ENCODE data around the gene ARAP1. TPM values are rescaled to one million over a fixed set of nuclear protein-coding genes. Genes with fewer than 3 reads are reported as not detected.

The ARAP1 gene
- total RNA-seq, 1 donor from 2014 or later, result 81.5 TPM

DNA sequence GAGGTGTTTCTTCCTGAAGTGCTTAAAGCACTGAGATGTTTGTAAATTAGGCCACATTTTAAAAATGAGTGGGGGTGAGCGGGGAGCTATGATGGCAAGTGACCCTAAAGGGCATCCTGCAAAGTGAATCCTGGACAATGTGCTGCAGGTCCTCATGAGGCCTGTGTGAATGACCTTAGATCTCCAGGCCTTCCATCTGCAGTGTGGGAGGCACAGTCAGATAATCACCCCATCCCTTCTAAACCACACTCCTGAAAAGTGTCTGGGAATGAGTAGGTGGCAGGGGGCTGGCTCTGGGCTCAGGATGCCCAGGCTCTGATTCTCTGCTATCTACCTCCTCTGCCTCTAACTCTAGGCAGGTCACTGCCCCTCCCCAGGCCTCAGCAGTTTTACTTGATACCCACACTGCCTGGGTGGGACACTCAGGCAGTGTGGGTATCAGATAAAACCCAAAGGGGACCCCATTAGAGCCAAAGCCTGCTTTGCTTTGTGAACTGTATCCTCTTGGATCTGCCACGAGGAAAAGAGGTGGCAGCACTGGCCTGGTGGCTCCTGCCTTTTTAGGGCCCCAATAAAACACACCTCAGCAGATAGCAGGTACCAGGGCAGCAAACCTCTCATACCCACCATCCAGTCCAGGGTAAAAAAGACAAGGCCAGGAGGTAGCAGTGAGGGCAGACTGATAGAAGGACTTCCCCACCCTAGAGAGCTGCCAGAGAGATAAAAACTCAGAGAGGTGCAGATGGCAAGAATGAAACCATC is 31.1 kb upstream of the ARAP1 start:
- peak overlapping the region; percentile 11 for H3K27ac Mint-ChIP-seq
- H3K9me3 Mint-ChIP-seq, result no peaks in the 10 kb centered on the region
- peak overlapping the region; percentile 73 for H3K4me3 Mint-ChIP-seq

DNA sequence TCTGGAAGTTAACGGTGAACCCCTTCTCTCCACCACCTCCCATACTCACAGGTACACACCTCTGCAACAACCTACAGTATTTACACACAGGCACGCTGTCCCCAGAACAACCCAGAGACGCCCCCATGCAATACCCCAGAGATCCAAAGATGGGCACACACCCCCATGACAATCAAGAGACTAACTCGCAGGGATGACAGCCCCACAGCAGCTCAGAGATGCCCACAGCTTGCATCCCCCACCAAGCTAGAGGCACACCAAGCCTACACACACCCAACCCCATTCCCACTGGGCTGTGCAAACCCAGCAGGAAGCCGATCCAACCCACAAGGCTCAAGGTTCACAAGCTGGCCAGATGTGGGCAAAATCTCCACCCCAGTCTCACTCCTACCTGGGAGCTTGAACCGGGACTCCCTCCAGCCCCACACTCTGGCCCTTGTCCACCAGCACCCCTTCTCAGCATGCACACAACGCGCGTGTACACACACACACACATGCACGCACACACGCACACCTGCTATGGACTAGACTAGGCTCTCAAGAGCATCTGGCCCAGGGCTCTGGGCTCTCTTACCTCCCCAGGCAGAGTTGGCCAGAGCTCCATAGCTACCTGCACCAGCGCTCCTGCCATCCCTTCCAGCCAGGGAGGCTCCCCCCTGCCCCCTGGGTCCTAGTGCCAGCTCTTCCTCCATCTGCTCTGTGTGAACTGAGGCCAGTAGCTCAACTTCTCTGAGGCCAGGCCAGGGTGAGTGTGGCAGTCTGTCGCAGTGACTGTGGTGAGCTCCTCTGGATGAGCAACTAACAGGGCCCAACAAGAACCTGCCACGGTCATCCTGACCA is 30.1 kb upstream of the ARAP1 start:
- Mint-ChIP-seq H3K9me3 (no peaks in the 10 kb centered on the region), H3K4me1 (peaks cover 26% of the 10 kb centered on the region), H3K4me3 (peak overlapping the region; percentile 73), H3K27me3 (peaks cover 5% of the 10 kb centered on the region), H3K27ac (peak overlapping the region; percentile 46), H3K36me3 (ENCODE audit: low read depth) (no peaks in the 10 kb centered on the region)
- intact Hi-C loops (cut with micrococcal nuclease), result no loop called here
- no peak for DNase-seq

More for the DNA sequence above, 31.1 kb upstream of the ARAP1 start:
- DNase-seq, result no peak
- Mint-ChIP-seq H3K27me3 (peaks cover 5% of the 10 kb centered on the region), H3K36me3 (ENCODE audit: low read depth) (no peaks in the 10 kb centered on the region), H3K4me1 (peaks cover 33% of the 10 kb centered on the region)
- intact Hi-C loops (cut with micrococcal nuclease), result no loop called here

DNA sequence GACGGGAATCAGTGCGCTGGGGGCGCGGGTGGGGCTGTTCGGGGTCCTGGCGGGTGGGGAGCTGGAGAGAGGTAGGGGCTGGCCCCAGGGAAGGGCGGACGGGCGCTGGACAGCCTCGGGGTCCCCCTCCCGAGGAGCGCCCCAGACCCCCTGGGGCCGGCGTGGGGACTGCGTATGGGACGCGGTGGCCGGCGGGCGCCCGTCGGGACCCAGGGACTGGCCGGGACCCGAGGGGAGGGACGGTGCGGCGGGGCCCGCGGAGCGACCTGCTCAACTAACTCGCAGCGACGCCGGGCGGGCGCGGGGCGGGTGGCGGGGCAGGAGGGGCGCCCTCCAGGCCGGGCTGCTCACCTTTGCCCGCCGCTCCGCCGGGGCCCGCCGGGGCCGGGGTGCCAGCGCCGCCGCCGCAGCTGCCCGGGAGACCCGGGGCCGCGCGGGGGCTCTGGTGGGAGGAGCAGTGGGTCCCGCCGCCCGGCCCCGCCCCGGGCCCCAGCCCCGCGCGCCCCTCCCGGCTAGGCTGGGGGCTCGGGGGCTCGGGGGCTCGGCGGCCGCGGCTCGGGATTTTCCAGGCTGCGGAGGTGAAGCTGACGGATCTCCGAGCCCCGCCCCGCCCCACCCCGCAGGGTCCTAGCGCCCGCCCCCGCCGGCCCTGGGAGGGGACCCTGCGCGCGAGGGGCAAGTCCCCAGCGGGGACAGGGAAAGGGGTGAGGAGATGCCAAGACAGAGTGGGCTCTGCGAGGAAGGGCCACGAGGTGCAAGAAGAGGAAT is 29.3 kb upstream of the ARAP1 start:
- no peak overlapping the region for H3K27ac Mint-ChIP-seq
- H3K9me3 Mint-ChIP-seq, result no peaks in the 10 kb centered on the region
- peak overlapping the region; percentile 75 for H3K4me3 Mint-ChIP-seq
- intact Hi-C loops (cut with micrococcal nuclease), result no loop called here
- peaks cover 5% of the 10 kb centered on the region for H3K27me3 Mint-ChIP-seq
- peaks cover 27% of the 10 kb centered on the region for H3K4me1 Mint-ChIP-seq
- DNase-seq, result peak; percentile 89
- no peaks in the 10 kb centered on the region for H3K36me3 Mint-ChIP-seq (ENCODE audit: low read depth)

DNA sequence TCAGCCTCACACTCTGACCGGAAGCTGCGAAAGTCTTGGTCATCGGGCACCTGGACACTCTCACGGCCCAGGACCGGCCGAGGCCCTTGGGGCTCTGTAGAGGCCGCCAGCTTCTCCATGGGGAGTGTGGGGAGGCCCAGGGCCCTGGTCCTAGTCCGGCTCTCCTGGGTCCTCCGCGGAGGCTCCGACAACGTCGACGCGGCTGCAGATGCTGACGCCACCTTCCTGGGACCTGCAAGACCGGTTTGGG is 28.8 kb upstream of the ARAP1 start:
- Mint-ChIP-seq H3K27ac (peak overlapping the region; percentile 25), H3K9me3 (no peaks in the 10 kb centered on the region), H3K27me3 (peaks cover 5% of the 10 kb centered on the region), H3K36me3 (ENCODE audit: low read depth) (no peaks in the 10 kb centered on the region), H3K4me1 (peaks cover 29% of the 10 kb centered on the region), H3K4me3 (peak overlapping the region; percentile 75)
- intact Hi-C loops (cut with micrococcal nuclease), result no loop called here
- no peak for DNase-seq

DNA sequence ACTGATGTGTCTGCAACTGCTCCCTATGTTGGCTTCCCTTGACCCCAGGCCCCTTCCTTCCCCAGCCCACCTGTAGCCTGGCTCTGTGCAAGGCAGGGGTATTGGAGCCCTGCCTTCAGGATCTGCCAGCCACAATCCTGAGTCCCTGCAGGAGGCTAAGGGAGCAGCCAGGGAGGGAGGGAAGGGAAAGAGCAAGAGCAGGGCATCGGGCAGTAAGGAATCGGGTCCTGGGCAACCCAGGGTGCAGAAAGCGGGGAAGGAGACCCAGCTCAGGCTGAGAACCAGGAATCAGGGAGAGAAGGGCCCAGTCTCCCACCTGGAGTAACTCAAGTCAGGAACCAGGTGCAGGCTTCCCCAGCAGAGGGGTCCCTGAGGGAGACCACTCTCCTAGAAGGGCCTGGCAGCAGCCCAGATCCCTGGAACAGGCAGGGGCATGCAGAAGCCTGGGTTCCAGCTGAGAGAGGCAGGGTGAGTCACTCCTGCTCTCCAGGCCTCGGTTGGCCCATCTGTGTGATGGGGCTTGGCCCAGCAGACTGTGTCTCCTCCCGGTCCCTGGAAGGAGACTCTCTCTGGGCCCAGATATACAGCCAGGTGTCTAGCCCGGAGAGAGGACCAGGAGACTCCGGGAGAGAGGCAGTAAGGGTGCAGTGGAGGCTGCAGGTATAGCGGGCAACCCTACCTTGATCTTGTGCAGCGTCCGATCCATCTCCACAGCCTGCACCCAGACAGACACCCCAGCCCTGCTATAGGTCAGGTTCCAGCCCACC is 28.3 kb upstream of the ARAP1 start:
- intact Hi-C loops (cut with micrococcal nuclease), result no loop called here
- DNase-seq, result no peak
- Mint-ChIP-seq H3K4me3 (peak overlapping the region; percentile 75), H3K36me3 (ENCODE audit: low read depth) (no peaks in the 10 kb centered on the region), H3K27me3 (peaks cover 5% of the 10 kb centered on the region), H3K4me1 (peaks cover 29% of the 10 kb centered on the region), H3K27ac (no peak overlapping the region), H3K9me3 (no peaks in the 10 kb centered on the region)

DNA sequence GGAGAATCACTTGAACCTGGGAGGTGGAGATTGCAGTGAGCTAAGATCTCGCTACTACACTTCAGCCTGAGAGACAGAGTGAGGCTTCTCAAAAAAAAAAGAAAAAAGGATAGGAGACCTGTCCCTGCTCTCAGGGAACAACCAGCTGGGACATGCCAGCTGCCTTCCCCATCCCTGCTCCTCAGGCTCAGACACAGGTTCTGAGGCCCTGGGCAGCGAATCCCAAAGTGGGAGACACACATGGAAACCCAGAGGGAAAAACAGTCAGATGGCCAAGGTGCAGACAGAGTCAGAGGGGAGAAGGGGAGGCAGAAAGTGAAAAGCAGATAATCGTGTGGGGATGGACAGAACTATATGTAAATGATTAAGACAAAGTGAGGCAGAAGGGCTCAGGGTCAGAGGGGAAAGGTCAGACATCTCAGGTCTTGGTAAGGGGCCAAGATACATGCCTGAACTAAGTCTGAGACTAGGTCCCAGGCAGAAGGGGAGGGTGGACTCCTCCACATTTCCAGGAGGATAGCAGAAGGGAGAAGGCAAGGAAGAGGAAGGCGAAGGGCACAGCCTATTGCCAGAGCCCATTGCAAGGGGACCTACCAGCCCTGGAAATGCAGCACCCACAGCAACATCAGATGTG is 27.4 kb upstream of the ARAP1 start:
- Mint-ChIP-seq H3K27me3 (peaks cover 5% of the 10 kb centered on the region), H3K36me3 (ENCODE audit: low read depth) (no peaks in the 10 kb centered on the region), H3K9me3 (no peaks in the 10 kb centered on the region), H3K4me1 (peaks cover 29% of the 10 kb centered on the region), H3K4me3 (peak overlapping the region; percentile 75), H3K27ac (no peak overlapping the region)
- intact Hi-C loops (cut with micrococcal nuclease), result loop anchor here (2.0 kb wide), 1 partner anchor 17 kb away; no protein-coding TSS in a partner anchor
- DNase-seq, result no peak

DNA sequence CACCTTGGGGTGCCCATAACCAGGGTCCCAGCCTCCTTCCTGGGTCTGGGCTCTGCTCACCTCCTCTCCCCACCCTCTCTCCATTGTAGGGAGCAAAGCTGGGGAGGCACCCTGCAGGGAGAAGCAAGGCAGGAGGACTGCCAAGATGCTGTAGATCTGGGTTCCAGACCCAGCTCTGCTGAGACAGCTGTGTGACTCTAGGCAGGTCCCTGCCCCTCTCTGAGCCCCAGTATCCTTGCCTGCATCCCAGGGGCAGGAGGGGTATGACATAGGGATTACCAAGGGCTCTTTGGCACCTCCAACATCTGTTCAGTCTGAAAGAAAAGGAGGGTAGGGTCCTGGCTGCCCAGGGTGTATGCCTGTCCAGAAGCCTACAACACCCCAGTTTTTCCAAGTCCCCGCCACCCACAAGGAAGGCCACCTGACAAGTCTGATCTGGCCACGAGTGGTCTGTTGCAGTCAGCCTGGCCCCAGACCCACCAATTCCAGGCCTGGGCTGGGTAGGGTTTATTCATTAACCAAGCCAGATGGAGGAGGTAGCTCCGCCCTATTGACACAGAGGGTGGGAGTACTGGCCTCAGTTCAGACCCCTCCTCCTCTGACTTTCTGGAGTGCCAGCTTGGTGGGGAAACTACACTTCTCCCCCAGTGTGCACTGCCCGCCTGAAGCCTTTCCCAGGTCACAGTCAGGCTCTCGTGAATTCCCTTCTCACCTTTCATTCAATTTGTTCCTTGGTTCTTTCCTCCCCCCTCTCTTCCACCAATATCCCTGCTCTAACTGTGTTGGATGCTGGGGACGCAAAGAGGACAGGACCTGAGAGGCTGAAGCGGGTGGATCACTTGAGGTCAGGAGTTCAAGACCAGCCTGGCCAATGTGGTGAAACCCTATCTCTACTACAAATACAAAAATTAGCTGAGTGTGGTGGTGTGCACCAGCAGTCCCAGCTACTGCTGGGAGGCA is 26.6 kb upstream of the ARAP1 start:
- Mint-ChIP-seq H3K36me3 (ENCODE audit: low read depth) (no peaks in the 10 kb centered on the region), H3K4me3 (peak overlapping the region; percentile 75), H3K27me3 (peaks cover 5% of the 10 kb centered on the region), H3K27ac (no peak overlapping the region), H3K4me1 (peaks cover 29% of the 10 kb centered on the region), H3K9me3 (no peaks in the 10 kb centered on the region)
- intact Hi-C loops (cut with micrococcal nuclease), result loop anchor here (2.0 kb wide), 1 partner anchor 16 kb away; no protein-coding TSS in a partner anchor
- no peak for DNase-seq

DNA sequence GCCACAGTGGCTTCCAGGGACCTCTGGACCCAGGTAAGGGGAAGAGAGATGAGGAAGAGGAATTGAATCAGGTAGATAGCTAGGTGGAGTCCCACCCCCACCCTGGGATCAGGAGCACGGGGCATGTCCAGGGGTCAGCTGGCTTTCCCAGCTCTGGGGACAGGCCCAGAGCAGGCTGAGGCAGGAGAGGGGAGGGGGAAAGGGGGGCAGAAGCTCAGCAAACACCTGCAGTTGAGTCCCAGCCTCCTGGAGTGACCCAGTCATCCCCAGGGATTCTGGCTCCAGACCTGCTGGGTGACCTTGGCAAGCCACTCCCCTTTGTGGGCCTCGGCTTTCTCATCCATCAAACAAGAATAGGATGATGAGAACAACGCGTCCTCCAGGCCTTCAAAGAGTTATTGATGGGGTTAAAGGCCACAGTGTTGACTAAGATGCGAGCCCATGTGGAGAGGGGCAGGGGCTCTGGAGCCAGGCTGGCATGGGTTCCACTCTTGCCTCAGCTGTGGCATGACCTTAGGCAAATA is 25.6 kb upstream of the ARAP1 start:
- no peak overlapping the region for H3K4me3 Mint-ChIP-seq
- intact Hi-C loops (cut with micrococcal nuclease), result loop anchor here (2.0 kb wide), 1 partner anchor 15 kb away; no protein-coding TSS in a partner anchor

DNA sequence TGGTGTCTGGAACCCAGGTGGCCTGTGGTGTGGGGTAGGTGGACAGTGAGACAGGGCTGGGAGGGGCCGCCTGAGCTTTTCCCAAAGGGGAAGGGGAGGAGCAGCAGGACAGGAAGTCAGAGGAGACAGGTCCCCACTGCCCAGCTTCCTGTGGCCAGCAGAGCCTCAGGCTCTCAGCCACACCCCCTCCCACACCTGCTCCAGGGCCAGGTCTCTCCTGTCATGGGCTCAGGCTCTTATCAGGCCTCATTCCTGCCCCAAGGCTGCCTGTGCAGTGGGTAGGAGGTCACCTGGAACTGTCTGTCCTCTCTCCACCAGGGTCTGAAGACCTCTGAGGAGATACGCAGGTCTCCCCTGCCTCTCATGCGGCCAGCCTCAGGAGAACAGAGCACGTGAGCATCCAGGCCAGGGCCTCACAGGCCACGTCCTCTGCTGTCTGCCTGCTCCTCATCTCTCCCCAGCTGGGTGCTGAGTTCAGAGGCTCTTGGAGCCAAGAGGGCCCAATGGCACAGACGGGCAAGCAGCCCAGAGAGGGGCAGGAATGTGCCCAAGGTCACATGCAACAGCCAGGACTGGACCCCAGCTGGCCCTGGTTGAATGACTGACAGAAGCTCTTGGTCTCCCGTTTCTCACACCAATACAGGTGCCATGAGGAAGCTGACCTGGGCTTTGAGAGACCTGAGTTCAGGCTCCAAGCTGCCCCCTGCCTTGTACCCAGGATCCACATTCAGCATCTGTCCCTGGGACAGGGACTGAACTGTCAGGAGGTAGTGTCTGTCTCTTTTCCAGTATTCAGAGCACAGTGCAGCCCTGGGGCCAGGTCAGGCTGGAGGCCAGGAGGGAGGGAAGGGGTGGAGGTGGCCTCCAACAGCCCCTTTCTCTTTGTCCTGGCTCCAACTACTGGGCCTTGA is 24.9 kb upstream of the ARAP1 start:
- no peak for DNase-seq
- no peak overlapping the region for H3K4me3 Mint-ChIP-seq
- intact Hi-C loops (cut with micrococcal nuclease), result no loop called here
- no peaks in the 10 kb centered on the region for H3K9me3 Mint-ChIP-seq
- H3K27ac Mint-ChIP-seq, result peak overlapping the region; percentile 10
- H3K4me1 Mint-ChIP-seq, result peaks cover 19% of the 10 kb centered on the region
- H3K36me3 Mint-ChIP-seq (ENCODE audit: low read depth), result no peaks in the 10 kb centered on the region
- peaks cover 5% of the 10 kb centered on the region for H3K27me3 Mint-ChIP-seq

More for the DNA sequence above, 25.6 kb upstream of the ARAP1 start:
- Mint-ChIP-seq H3K27ac (no peak overlapping the region), H3K27me3 (peaks cover 5% of the 10 kb centered on the region), H3K4me1 (peaks cover 25% of the 10 kb centered on the region), H3K36me3 (ENCODE audit: low read depth) (no peaks in the 10 kb centered on the region), H3K9me3 (no peaks in the 10 kb centered on the region)
- no peak for DNase-seq

DNA sequence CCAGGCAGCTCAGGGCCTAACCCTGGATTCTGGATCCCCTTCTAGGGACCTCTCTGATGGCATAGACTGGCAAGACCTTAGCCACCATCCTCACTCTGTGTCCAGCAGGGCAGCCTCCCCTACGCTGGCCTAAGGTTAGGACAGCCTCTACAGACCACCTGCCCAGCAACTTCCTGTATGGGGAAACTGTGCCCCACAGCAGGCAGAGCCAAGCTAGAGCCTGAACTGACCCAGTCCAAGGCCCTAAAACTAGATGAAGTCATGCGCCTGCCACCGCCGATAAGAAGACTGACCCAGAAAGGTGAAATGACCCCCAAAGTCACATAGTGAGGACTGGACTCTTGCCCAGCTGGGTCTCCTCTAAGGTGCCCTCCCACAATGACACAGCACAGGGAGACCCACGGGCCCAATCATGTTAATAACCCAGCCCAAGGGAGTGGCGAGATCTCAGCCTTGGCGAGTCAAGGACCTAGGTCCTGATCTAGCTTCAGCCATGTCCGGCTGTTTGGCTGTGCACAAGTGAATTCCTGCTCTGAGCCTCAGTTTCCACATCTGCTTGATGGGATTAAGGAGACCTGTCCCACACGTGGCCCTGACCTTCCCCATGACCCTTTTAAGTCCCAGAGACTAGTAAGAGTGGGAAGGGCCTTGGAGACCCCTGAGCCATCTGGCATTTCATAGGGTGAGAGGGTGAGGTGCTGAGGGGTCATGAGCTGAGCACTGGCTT is 24.1 kb upstream of the ARAP1 start:
- Mint-ChIP-seq H3K4me3 (no peak overlapping the region), H3K36me3 (ENCODE audit: low read depth) (no peaks in the 10 kb centered on the region), H3K9me3 (no peaks in the 10 kb centered on the region), H3K27me3 (peaks cover 5% of the 10 kb centered on the region), H3K4me1 (peaks cover 16% of the 10 kb centered on the region), H3K27ac (peak overlapping the region; percentile 10)
- intact Hi-C loops (cut with micrococcal nuclease), result no loop called here
- DNase-seq, result no peak
